ENCODE results near the gene PHF21A.

- TF ChIP-seq CTCF (IDR thresholded peaks at IDR 0.05; ENCODE audit: low read length) (no peak), EZH2 (IDR thresholded peaks at IDR 0.05; ENCODE audit: borderline replicate concordance, low read length) (no peak)
Observed at GRCh38 chr11:46134540-46134939, 13.3 kb upstream of the PHF21A start.

Measured in OCI-LY1 (cell line).